ENCODE data around the gene JTB.

The JTB gene

GRCh38 chr1:153929981-153930948 lies 47.2 kb downstream of the JTB start:
- DNase-seq, result no peak

DNA sequence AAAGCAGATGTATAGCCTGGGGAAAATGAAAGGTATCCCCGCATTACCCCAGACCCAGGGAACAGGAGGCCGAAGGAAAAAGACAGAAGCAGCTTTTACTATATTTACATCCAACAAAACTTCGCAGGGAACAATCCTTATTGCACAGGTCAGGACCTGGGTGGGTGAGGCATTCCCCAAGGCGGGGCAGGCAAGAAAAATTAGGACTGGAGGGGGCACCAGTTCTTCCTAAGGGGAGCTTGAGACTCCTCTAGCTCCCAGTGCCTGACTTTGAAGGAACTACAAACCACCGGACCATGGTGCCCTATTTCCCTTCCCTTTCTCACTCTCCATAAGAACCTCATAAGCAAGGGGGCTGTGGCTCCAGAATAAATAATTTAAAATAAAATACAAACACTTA lies 48.0 kb downstream of the JTB start:
- no peak for DNase-seq

DNA sequence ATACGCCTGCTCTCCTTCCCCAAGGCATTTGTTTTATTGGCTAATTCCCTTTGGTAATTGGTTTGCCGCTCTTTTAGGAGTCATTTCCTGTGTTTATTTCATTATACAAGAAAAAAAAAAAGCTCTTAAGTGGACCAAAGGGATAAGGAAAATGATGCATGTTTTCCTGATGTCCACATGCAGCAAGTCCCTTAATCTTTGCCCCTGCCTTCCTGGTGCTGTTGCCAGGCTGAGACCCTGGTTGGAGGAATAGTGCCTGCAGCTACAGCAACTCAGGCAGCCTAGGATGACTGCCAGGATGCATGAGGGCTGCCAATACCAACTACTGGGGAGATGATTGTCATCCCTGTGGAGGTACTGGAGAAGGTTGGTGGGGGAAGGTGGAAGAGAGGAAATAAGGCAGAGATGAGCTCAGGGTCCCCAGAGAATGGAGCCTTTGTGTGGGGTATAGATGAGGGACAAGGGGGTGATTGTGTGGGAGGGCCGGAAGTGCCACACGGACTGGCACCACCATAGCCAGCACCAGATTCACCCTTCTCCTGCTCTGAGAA lies 48.6 kb downstream of the JTB start:
- no peak for DNase-seq

- DNase-seq, result no peak
These were observed 49.2 kb downstream of the JTB start for GRCh38 chr1:153928245-153928644.

DNA sequence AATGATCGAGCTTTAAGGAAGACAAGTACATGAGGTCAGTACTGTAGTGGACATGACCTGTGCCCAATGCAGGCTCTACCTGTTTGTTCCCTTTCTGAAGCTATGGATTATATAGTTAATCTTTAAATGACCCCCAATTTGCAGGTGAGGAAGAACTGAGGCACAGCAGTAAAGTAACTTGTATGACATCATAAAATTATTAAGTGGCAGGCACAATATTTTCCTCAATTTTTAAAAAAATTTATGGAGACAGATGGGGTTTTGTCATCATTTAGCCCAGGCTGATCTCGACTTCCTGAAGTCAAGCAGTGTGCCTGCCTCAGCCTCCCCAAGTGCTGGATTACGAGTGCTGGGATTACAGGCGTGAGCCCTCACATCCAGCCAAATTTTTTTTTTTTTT lies 51.1 kb downstream of the JTB start:
- no peak for DNase-seq
